Measurements from ENCODE around the gene RGSL1. TPM values are rescaled to one million over a fixed set of nuclear protein-coding genes. Genes with fewer than 3 reads are reported as not detected.

Gene RGSL1
- total RNA-seq, 4 donors from 2014 or later = 0.42 to 0.61 TPM; not detected in 2

DNA sequence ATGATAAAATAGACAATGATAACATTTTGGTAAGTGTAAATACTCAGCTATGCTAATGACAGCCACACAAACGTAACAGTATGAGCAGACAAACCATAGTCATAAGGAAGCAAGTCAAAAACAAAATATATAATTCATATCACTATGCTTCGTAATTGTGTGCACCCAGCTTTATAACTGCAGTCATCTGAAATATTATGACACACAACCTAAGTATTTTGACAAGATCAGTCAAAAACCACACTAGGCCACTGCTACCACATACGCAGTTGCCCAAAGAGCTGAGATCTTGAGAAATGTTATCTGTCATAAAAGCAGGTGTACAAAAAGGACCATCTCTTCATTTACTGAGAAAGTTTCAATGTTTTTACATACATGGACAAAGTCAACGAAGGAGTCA, 113.1 kb downstream of the RGSL1 start:
- DNase-seq = no peak
- H3K36me3 ChIP-seq = no peaks in the 10 kb centered on the region
- H3K27me3 ChIP-seq = peaks cover 0 to 5% (median 0%) of the 10 kb centered on the region in 4 donors

DNA sequence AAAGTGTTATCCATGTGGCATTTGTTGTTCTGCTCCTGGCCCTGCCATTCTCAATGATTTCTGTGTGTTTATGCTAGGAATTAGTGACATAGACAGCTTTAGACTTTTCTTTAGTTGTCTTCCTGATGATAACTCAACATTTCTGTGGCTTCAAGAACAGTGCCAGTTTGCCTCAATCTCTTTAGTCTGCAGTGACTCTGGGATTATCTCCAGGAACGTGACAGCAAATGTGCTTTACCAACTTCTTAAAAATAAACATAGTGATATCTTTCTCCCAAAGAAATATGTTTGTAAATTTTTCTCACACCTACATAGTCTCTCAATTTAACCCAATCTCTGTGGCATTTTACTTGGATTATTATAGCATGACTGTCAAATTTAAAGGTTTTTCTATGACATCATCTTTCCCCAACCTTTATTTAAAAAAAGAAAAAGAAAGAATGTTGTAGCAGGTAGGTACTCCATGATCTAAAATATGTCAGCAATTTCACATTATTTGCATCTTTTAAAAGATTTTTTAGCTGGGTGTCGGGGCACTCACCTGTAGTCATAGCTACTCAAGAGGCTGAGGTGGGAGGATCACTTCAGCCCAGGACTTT, 114.6 kb downstream of the RGSL1 start:
- 70 to 77% methylated on average over 2 of the region's 2 CpGs for WGBS, 2 donors
- no peak for TF ChIP-seq CTCF (IDR thresholded peaks at IDR 0.05)
- TF ChIP-seq POLR2A (IDR thresholded peaks at IDR 0.05) = no peak
- Histone ChIP-seq H3K27ac (no peak overlapping the region), H3K9me3 (no peaks in the 10 kb centered on the region), H3K36me3 (no peaks in the 10 kb centered on the region), H3K4me1 (peaks cover 0 to 4% (median 0%) of the 10 kb centered on the region in 3 donors), H3K27me3 (peaks cover 0 to 5% (median 0%) of the 10 kb centered on the region in 4 donors), H3K4me3 (no peak overlapping the region)
- intact Hi-C loops (cut with DNase I) = no loop called here
- DNase-seq = no peak

More for the DNA sequence above, 113.1 kb downstream of the RGSL1 start:
- Histone ChIP-seq H3K4me3 (no peak overlapping the region), H3K4me1 (no peaks in the 10 kb centered on the region), H3K9me3 (no peaks in the 10 kb centered on the region), H3K27ac (no peak overlapping the region)
- TF ChIP-seq POLR2A (IDR thresholded peaks at IDR 0.05) (no peak), CTCF (IDR thresholded peaks at IDR 0.05) (no peak)
- intact Hi-C loops (cut with DNase I) = no loop called here
- WGBS, 2 donors = 83 to 86% methylated on average over 4 of the region's 4 CpGs

GRCh38 chr1:182565537-182565936, 115.6 kb downstream of the RGSL1 start:
- Histone ChIP-seq H3K27me3 (peaks cover 0 to 5% (median 0%) of the 10 kb centered on the region in 4 donors), H3K9me3 (no peaks in the 10 kb centered on the region), H3K27ac (no peak overlapping the region), H3K4me3 (no peak overlapping the region), H3K4me1 (peaks cover 0 to 15% (median 0%) of the 10 kb centered on the region in 3 donors), H3K36me3 (no peaks in the 10 kb centered on the region)
- WGBS, 2 donors = 64 to 66% methylated on average over 3 of the region's 3 CpGs
- intact Hi-C loops (cut with DNase I) = no loop called here
- DNase-seq = no peak
- TF ChIP-seq POLR2A (IDR thresholded peaks at IDR 0.05) (no peak), CTCF (IDR thresholded peaks at IDR 0.05) (no peak)

DNA sequence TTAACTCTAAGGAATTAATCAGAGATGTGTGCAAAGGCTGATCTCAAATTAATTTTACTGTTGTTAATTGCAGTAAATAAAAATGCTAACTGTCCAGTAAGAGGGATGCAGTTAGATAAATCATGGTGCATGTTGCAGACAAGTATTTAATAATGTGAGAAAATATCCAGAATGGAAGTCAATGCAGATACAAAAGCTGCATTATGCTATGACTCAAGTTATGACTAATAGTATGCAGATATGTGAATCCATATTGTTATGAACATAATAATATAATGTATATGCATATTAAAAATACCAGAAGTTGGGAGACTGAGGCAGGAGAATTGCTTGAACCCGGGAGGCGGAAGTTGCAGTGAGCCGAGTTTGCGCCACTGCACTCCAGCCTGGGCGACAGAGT, 117.7 kb downstream of the RGSL1 start:
- Histone ChIP-seq H3K9me3 (no peaks in the 10 kb centered on the region), H3K27me3 (no peaks in the 10 kb centered on the region), H3K36me3 (peaks cover 0 to 3% (median 0%) of the 10 kb centered on the region in 3 donors), H3K4me3 (no peak overlapping the region), H3K27ac (no peak overlapping the region), H3K4me1 (peaks cover 0 to 22% (median 0%) of the 10 kb centered on the region in 3 donors)
- no peak for TF ChIP-seq POLR2A (IDR thresholded peaks at IDR 0.05)
- no peak for TF ChIP-seq CTCF (IDR thresholded peaks at IDR 0.05)
- WGBS, 2 donors = 89 to 90% methylated on average over 5 of the region's 5 CpGs
- DNase-seq = no peak
- intact Hi-C loops (cut with DNase I) = no loop called here

DNA sequence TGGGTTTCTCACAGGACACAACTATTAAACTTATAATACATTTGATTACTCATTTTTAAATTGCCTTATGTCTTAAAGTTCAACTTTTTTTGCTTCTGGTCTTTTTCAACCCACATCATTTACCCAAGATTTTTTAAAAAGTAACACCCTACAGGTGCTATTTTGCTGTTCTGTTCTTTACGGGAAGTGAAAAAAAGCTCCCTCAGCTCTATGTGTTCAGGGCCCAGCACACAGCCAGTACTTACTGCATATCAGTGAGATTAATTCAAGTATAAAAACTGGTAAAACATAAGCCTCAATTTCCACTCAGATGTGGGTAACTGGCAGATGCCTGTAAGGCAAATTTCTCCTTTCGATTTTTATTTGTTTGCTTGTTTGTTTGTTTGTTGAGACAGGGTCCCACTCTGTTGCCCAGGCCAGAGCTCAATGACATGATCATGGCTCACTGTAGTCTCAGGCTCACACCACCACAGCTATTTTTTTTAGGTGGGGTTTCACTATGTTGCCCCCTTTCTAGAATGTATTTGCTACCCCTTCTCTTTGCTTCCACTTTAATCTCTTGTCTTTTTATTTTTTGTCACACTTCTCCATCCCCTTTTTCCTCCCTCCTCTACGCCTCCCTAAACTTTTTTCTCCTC, 118.8 kb downstream of the RGSL1 start:
- TF ChIP-seq CTCF (IDR thresholded peaks at IDR 0.05) = no peak
- no peak for TF ChIP-seq POLR2A (IDR thresholded peaks at IDR 0.05)
- intact Hi-C loops (cut with DNase I) = no loop called here
- peaks cover 0 to 22% (median 0%) of the 10 kb centered on the region in 3 donors for H3K4me1 ChIP-seq
- no peak overlapping the region for H3K27ac ChIP-seq
- no peak for DNase-seq
- peaks cover 0 to 6% (median 0%) of the 10 kb centered on the region in 3 donors for H3K36me3 ChIP-seq
- no peak overlapping the region for H3K4me3 ChIP-seq
- WGBS, 2 donors = 51 to 71% methylated on average over 3 of the region's 3 CpGs
- no peaks in the 10 kb centered on the region for H3K9me3 ChIP-seq
- no peaks in the 10 kb centered on the region for H3K27me3 ChIP-seq
